CD14-positive monocyte (primary cell): ENCODE results near the gene ZNF668. TPM values are rescaled to one million over a fixed set of nuclear protein-coding genes. Genes with fewer than 3 reads are reported as not detected.
A peak's percentile ranks its signal among the peaks of the same experiment; 100 is the strongest.

Source experiments
- DNase-seq, 3 donors: peaks; one replicate each; pipeline ENCODE4 v3.0.0-alpha.2; 2011 to 2022
- H2AFZ ChIP-seq: 2 replicates; pipeline ENCODE4 v1.6.0; 2012; ENCODE audit warnings: mild to moderate bottlenecking, low read depth, low read length, inconsistent platforms; ENCODE audit not compliant: insufficient read depth, poor library complexity, severe bottlenecking
- H3K27ac ChIP-seq, 2 donors: 1 replicate in 1 of 2; 2 replicates in 1 of 2; pipeline ENCODE4 v1.5.1; 2012 to 2013; ENCODE audit warnings: low read length in 2 of 2, control low read depth in 1 of 2, inconsistent platforms in 1 of 2, low read depth in 1 of 2, mild to moderate bottlenecking in 1 of 2
- H3K27me3 ChIP-seq, 2 donors: one replicate each; pipeline versions ENCODE4 v1.6.0 to v1.6.1; 2011 to 2013; ENCODE audit warnings: low read length in 2 of 2; ENCODE audit not compliant: control insufficient read depth in 2 of 2, insufficient read depth in 2 of 2
- H3K36me3 ChIP-seq, 2 donors: replicated peaks in 1 of 2; 1 replicate in 1 of 2; 2 replicates in 1 of 2; pipeline versions ENCODE4 v1.5.1 to v1.6.1; 2012 to 2013; ENCODE audit warnings: low read length in 2 of 2, control low read depth in 1 of 2, inconsistent platforms in 1 of 2, mild to moderate bottlenecking in 1 of 2; ENCODE audit not compliant: insufficient read depth in 2 of 2, control insufficient read depth in 1 of 2
- H3K4me1 ChIP-seq, 2 donors: 1 replicate in 1 of 2; 2 replicates in 1 of 2; pipeline versions ENCODE4 v1.5.1 to v1.6.1; 2012 to 2013; ENCODE audit warnings: low read length in 2 of 2, control low read depth in 1 of 2, inconsistent platforms in 1 of 2, mild to moderate bottlenecking in 1 of 2, moderate library complexity in 1 of 2; ENCODE audit not compliant: insufficient read depth in 2 of 2, control insufficient read depth in 1 of 2
- H3K4me2 ChIP-seq: replicated peaks from 2 replicates; pipeline ENCODE3; 2012; ENCODE audit warnings: low read length, moderate library complexity, mild to moderate bottlenecking; ENCODE audit not compliant: poor library complexity, severe bottlenecking; ENCODE audit errors: extremely low read depth
- H3K4me3 ChIP-seq, 3 experiments: fragments of 200-600 bp in 1 of 3; sonication (generic) in 1 of 3; replicated peaks in 1 of 3; 1 replicate in 2 of 3; 2 replicates in 1 of 3; pipeline ENCODE4 v1.5.1; 2011 to 2013; ENCODE audit warnings: low read length in 3 of 3, mild to moderate bottlenecking in 3 of 3, control low read depth in 2 of 3, low read depth in 2 of 3, inconsistent platforms in 1 of 3, moderate library complexity in 1 of 3
- H3K79me2 ChIP-seq: 2 replicates; pipeline ENCODE4 v1.6.0; 2012; ENCODE audit warnings: mild to moderate bottlenecking, control low read depth, inconsistent platforms, low read length, moderate library complexity; ENCODE audit not compliant: insufficient read depth
- H3K9ac ChIP-seq: 2 replicates; pipeline ENCODE4 v1.6.0; 2017; ENCODE audit warnings: low read length, mild to moderate bottlenecking; ENCODE audit not compliant: insufficient read depth, poor library complexity, severe bottlenecking
- H3K9me3 ChIP-seq, 2 donors: replicated peaks in 1 of 2; 1 replicate in 1 of 2; 2 replicates in 1 of 2; pipeline versions ENCODE4 v1.5.1 to v1.6.1; 2012 to 2013; ENCODE audit warnings: low read length in 2 of 2, control low read depth in 1 of 2; ENCODE audit not compliant: control insufficient read depth in 1 of 2, insufficient read depth in 1 of 2
- H4K20me1 ChIP-seq: 2 replicates; pipeline ENCODE4 v1.6.0; 2012; ENCODE audit warnings: mild to moderate bottlenecking, low read length, control low read depth, moderate library complexity; ENCODE audit not compliant: insufficient read depth
- H3K27ac Mint-ChIP-seq, 7 donors: one replicate each; pipeline ENCODE4 v1.8.0; 2020; ENCODE audit warnings: mild to moderate bottlenecking in 7 of 7, mixed read lengths in 7 of 7, moderate library complexity in 6 of 7, inconsistent platforms in 2 of 7
- H3K27me3 Mint-ChIP-seq, 3 donors: one replicate each; pipeline ENCODE4 v1.8.0; 2021 to 2022; ENCODE audit warnings: low read depth in 3 of 3, mild to moderate bottlenecking in 3 of 3, mixed read lengths in 3 of 3, moderate library complexity in 3 of 3, inconsistent platforms in 1 of 3
- H3K36me3 Mint-ChIP-seq, 2 donors: one replicate each; pipeline ENCODE4 v1.8.0; 2020; ENCODE audit warnings: mixed read lengths in 2 of 2, inconsistent platforms in 1 of 2, mild to moderate bottlenecking in 1 of 2
- H3K4me1 Mint-ChIP-seq: one replicate; pipeline ENCODE4 v1.8.0; 2020; ENCODE audit warnings: mild to moderate bottlenecking, mixed read lengths
- H3K4me3 Mint-ChIP-seq, 2 donors: one replicate each; pipeline ENCODE4 v1.8.0; 2020; ENCODE audit warnings: mild to moderate bottlenecking in 2 of 2, mixed read lengths in 2 of 2, moderate library complexity in 1 of 2
- H3K9me3 Mint-ChIP-seq, 7 donors: one replicate each; pipeline ENCODE4 v1.8.0; 2020 to 2022; ENCODE audit warnings: mixed read lengths in 7 of 7, mild to moderate bottlenecking in 6 of 7, moderate library complexity in 6 of 7, inconsistent platforms in 2 of 7
- CTCF ChIP-seq: fragments of 200-600 bp; IDR thresholded peaks from one replicate; pipeline ENCODE4 v1.8.0; 2022; ENCODE audit warnings: antibody characterized with exemption, mild to moderate bottlenecking
- WGBS: methylation state at CpG from one replicate; pipeline ENCODE4 v1.1.5; 2013; ENCODE audit warnings: missing lambda C conversion rate; ENCODE audit not compliant: insufficient coverage; 5-methylcytosine and 5-hydroxymethylcytosine counted together
- intact Hi-C, 2 donors: fragments of 100-400 bp; cut with micrococcal nuclease; formaldehyde crosslinking; loops; one replicate each; pipeline versions ENCODE4 v1.15.0 to v1.15.1; 2023
- polyA plus RNA-seq, 3 donors: library from polyadenylated mRNA; depleted of rRNA in 1 of 3; unstranded in 2 of 3; stranded (reverse) in 1 of 3; fragments of 300-500 nt in 2 of 3; fragments of >200 nt in 1 of 3; fragmentation: Illumina TruSeq in 2 of 3; gene quantifications; 1 replicate in 2 of 3; 2 replicates in 1 of 3; pipeline ENCODE4 v1.2.3, GENCODE V29; 2012 to 2021

ZNF668 gene
- polyA plus RNA-seq, 3 donors, result 3.8 to 4.8 (median 4.5) TPM

- peaks cover 34% of the 10 kb centered on the region for H3K4me1 Mint-ChIP-seq
- intact Hi-C loops, result loop anchor here (1.0 to 5.0 kb wide), 5 partner anchors 36 to 834 kb away; partner anchors contain the start of genes VKORC1 (in 1 of the 2), ZNF646 (in 1 of the 2) and ZNF668 (in 1 of the 2)
- TF ChIP-seq CTCF, result no peak
- DNase-seq, result peak; percentile 100
- peaks cover 0 to 2% (median 0%) of the 10 kb centered on the region in 7 donors for H3K9me3 Mint-ChIP-seq
- H3K4me1 ChIP-seq, result peaks cover 38 to 45% of the 10 kb centered on the region in 2 donors
- H2AFZ ChIP-seq, result peak within 1 kb of the TSS; percentile 73
- H3K27me3 Mint-ChIP-seq, result peaks cover 0 to 3% (median 2%) of the 10 kb centered on the region in 3 donors
- peaks cover 22% of the 10 kb centered on the region for H4K20me1 ChIP-seq
- peaks cover 17 to 19% of the 10 kb centered on the region in 2 donors for H3K36me3 Mint-ChIP-seq
- peak within 1 kb of the TSS; percentile 85 for H3K4me2 ChIP-seq
- peak within 1 kb of the TSS; percentile 52 to 96 (median 70) for H3K4me3 ChIP-seq
- peak within 1 kb of the TSS; percentile 92 for H3K9ac ChIP-seq
- peak within 1 kb of the TSS; percentile 97 to 99 (median 99) for H3K27ac Mint-ChIP-seq
- H3K36me3 ChIP-seq, result peaks cover 9 to 12% of the 10 kb centered on the region in 2 donors
- peaks cover 27% of the 10 kb centered on the region for H3K79me2 ChIP-seq
- no peaks in the 10 kb centered on the region for H3K9me3 ChIP-seq
- H3K4me3 Mint-ChIP-seq, result peak within 1 kb of the TSS; percentile 94 to 95
- peak within 1 kb of the TSS; percentile 97 to 100 for H3K27ac ChIP-seq
- H3K27me3 ChIP-seq, result no peaks in the 10 kb centered on the region
- WGBS, result under 1% methylated on average over 64 of the region's 75 CpGs
Measured at GRCh38 chr16:31032736-31033708, 41.0 kb downstream of the ZNF668 start, which contains the start of gene STX4. Gene STX4 (plus strand): TSS chr16:31033558. CDS start chr16:31033806, 248 bp downstream.

- Histone ChIP-seq H3K27me3 (no peaks in the 10 kb centered on the region), H4K20me1 (peaks cover 19% of the 10 kb centered on the region), H3K27ac (no peak overlapping the region), H3K4me3 (no peak overlapping the region), H3K4me1 (peaks cover 30 to 37% of the 10 kb centered on the region in 2 donors), H2AFZ (no peak overlapping the region), H3K79me2 (peaks cover 27% of the 10 kb centered on the region), H3K36me3 (peaks cover 5 to 7% of the 10 kb centered on the region in 2 donors), H3K9me3 (no peaks in the 10 kb centered on the region), H3K9ac (no peak overlapping the region), H3K4me2 (no peak overlapping the region)
- Mint-ChIP-seq H3K4me1 (peaks cover 29% of the 10 kb centered on the region), H3K36me3 (peaks cover 12 to 14% of the 10 kb centered on the region in 2 donors), H3K9me3 (peaks cover 0 to 2% (median 0%) of the 10 kb centered on the region in 7 donors), H3K27me3 (peaks cover 0 to 3% (median 2%) of the 10 kb centered on the region in 3 donors), H3K27ac (peak overlapping the region in 6 of 7 donors; percentile 42 to 99 (median 98)), H3K4me3 (peak overlapping the region in 1 of 2 donors; percentile 15)
- intact Hi-C loops, result loop anchor here (5.0 kb wide), 4 partner anchors 34 to 836 kb away; partner anchors contain the start of gene VKORC1 (in 1 of the 2)
- WGBS, result 83% methylated on average over 2 of the region's 4 CpGs
- DNase-seq, result no peak
- TF ChIP-seq CTCF, result no peak
Measured at GRCh38 chr16:31031276-31031675, 42.8 kb downstream of the ZNF668 start.
